ENCODE measurements around the gene KIFC3.
A peak's percentile ranks its signal among the peaks of the same experiment; 100 is the strongest.

Gene KIFC3

DNA sequence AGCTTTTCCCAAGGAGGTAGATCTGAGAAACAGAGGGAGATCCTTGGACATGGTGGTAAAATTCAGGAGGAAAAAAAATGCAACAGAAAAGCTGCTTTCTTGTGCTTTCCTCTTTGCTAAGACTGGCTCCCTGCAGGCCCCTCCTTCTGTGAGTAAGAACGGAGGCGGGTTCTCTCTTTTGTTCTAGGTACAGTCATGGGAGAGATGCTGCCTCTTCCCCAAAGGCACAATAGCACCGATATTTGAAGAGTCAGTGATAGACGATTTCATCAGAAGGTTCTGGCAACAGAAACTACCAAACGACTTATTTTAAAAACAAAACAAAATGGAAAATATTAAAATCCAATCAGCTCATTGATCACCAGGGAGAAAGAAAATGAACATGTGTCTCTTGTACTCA lies 32.6 kb upstream of the KIFC3 start:
- in situ Hi-C loops (cut with HindIII; ENCODE audit: low pct_ligation_motif_present, low sequenced_read_pairs) = no loop called here
- peak; percentile 52 for DNase-seq
- Histone ChIP-seq H3K36me3 (replicated peaks) (no peaks in the 10 kb centered on the region), H3K4me3 (ENCODE audit: low read depth, low read length) (no peak overlapping the region), H3K27me3 (replicated peaks) (no peaks in the 10 kb centered on the region), H3K27ac (peak overlapping the region; percentile 35)
- TF ChIP-seq, protein P1, sequence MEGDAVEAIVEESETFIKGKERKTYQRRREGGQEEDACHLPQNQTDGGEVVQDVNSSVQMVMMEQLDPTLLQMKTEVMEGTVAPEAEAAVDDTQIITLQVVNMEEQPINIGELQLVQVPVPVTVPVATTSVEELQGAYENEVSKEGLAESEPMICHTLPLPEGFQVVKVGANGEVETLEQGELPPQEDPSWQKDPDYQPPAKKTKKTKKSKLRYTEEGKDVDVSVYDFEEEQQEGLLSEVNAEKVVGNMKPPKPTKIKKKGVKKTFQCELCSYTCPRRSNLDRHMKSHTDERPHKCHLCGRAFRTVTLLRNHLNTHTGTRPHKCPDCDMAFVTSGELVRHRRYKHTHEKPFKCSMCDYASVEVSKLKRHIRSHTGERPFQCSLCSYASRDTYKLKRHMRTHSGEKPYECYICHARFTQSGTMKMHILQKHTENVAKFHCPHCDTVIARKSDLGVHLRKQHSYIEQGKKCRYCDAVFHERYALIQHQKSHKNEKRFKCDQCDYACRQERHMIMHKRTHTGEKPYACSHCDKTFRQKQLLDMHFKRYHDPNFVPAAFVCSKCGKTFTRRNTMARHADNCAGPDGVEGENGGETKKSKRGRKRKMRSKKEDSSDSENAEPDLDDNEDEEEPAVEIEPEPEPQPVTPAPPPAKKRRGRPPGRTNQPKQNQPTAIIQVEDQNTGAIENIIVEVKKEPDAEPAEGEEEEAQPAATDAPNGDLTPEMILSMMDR (IDR thresholded peaks at IDR 0.05; ENCODE audit: low read depth, low read length, missing control alignments) = no peak

DNA sequence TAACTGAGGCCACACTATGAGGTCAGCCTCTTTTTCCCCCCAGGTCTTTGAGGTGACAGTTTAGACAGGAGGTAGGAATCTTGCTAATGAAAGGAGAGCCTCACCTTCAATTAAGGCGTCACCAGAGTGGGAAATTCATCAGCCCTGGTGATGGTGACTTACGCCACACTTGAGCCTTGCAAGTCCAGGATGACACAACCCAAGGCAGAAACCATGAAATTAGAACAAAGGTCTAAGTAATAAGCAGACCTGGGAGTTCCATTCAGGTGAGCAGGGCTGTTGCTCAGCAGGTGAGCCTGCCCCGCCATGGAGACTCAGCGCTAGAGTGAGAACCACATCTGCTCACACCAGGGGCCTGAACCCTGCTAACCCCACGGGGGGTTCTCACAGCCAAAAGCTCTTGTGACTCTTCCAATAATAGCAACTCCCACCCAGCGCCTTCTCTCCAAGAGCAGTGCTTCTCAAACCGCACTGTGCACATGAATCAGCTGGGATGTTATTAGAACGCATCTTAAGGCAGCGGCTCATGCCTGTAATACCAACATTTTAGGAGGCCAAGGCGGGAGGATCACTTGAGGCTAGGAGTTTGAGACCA lies 28.7 kb upstream of the KIFC3 start:
- in situ Hi-C loops (cut with HindIII; ENCODE audit: low pct_ligation_motif_present, low sequenced_read_pairs) = no loop called here
- no peak overlapping the region for H3K4me3 ChIP-seq (ENCODE audit: low read depth, low read length)
- no peaks in the 10 kb centered on the region for H3K36me3 ChIP-seq (replicated peaks)
- peak; percentile 54 for DNase-seq
- TF ChIP-seq, protein P1 (IDR thresholded peaks at IDR 0.05; ENCODE audit: low read depth, low read length, missing control alignments) = no peak
- no peak overlapping the region for H3K27ac ChIP-seq
- H3K27me3 ChIP-seq (replicated peaks) = no peaks in the 10 kb centered on the region

DNA sequence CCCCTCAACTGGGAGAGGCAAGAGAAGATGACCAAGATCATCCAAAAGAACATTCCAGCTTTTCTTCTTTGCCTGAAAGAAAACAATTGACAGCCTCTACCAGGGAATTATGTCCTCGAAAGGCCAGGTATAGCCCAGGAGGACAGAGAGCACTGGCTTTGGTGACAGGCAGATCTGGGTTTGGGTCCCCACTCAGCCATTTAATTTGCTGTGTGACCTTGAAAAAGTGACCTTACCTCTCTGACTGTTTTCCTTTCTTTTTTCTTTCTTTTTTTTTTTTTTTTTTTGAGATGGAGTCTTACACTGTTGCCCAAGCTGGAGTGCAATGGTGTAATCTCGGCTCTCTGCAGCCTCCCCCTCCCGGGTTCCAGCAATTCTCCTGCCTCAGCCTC lies 27.7 kb upstream of the KIFC3 start:
- TF ChIP-seq, protein P1 (IDR thresholded peaks at IDR 0.05; ENCODE audit: low read depth, low read length, missing control alignments) = no peak
- Histone ChIP-seq H3K27ac (no peak overlapping the region), H3K4me3 (ENCODE audit: low read depth, low read length) (no peak overlapping the region)

DNA sequence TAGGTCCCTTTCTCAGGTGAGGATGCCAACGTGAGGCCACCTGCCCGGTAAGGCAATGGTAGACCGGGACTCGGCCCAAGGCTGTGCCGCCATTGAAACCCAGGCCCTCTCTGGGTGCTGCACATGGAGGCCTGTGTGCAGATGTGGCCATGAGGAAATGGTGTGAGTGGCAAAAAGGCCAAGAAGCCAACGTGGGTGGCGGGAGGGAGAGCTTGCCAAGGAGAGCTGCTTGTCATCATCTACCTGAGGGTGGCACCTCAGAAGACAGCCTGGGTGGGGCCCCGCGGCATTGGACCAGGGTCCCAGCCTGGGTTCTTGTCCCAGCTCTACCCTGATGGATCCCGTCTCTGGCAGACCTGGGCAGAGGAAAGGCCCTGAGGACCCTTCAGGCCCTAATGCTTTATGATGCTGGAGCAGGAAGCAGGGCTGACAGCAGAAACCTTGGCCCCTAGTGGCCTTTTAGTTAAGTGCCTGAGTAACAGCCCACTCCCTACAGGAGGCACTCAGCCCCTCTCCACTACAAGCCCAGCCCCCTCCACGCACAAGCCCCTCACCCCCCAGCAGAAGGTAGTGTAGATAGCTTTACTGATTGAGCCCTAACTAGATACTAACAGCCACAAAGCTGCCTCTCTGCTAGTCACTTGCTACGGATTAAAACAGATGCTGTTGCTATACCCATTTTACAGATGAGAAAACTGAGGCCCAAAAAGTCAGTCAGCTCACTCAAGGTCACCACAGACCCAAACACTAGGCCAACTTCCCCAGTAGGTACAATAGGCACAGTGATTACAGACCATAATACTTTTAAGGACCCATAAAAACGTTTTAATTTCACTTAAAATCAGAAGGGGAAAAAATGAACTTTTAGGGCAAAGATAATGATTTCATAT lies 26.2 kb upstream of the KIFC3 start:
- TF ChIP-seq, protein P1 (IDR thresholded peaks at IDR 0.05; ENCODE audit: low read depth, low read length, missing control alignments) = peak; percentile 38
- in situ Hi-C loops (cut with HindIII; ENCODE audit: low pct_ligation_motif_present, low sequenced_read_pairs) = no loop called here
- no peaks in the 10 kb centered on the region for H3K27me3 ChIP-seq (replicated peaks)

More for the DNA sequence above, 27.7 kb upstream of the KIFC3 start:
- DNase-seq = no peak
- in situ Hi-C loops (cut with HindIII; ENCODE audit: low pct_ligation_motif_present, low sequenced_read_pairs) = no loop called here
- Histone ChIP-seq H3K36me3 (replicated peaks) (no peaks in the 10 kb centered on the region), H3K27me3 (replicated peaks) (no peaks in the 10 kb centered on the region)

DNA sequence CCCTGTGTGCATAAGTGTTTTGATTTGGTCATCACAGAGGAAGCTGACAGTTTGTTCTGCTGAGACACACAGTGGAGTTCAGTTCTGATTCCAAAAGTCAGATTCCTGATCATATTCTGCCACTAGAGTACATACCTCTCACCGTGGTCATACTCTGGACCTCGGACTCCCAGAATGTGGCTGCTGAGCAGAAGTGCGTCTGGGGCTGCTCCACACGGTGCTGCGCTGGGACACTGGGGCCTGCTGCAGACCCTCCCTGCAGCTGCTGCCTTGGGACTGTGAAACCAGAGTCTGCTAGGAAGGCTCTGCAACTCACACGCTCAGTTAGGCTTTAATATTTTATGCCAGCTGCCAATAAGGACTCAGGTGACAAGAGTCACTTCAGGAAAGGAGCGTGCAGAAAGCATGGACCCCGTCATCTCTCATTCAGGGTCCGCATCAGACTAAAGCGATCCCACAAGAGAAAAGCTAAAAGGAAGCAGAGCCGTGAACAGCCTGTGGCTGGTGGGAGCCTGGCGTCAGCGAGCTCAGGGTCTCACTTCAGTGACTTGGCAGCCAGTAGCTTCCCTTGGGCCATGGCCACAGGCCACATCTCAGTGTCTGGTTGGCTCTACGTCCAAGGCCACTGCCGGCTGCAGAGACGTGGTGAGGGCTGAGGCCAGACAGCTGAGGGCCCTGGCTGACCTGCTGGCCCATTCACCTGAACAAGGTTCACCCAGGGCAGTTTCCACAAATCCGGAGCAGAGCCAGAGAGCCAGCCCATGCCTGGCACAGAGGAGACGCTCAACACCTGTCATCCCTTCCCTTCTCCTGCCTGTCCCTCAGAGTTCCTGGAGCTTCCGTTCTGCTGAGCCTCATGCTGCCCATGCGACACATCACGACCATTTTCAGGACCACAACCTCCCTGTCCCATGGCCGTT lies 24.7 kb upstream of the KIFC3 start:
- DNase-seq = no peak
- no peak overlapping the region for H3K27ac ChIP-seq
- no peaks in the 10 kb centered on the region for H3K36me3 ChIP-seq (replicated peaks)
- no peaks in the 10 kb centered on the region for H3K27me3 ChIP-seq (replicated peaks)
- TF ChIP-seq, protein P1 (IDR thresholded peaks at IDR 0.05; ENCODE audit: low read depth, low read length, missing control alignments) = no peak
- no peak overlapping the region for H3K4me3 ChIP-seq (ENCODE audit: low read depth, low read length)
- in situ Hi-C loops (cut with HindIII; ENCODE audit: low pct_ligation_motif_present, low sequenced_read_pairs) = no loop called here

More for the DNA sequence above, 26.2 kb upstream of the KIFC3 start:
- Histone ChIP-seq H3K36me3 (replicated peaks) (no peaks in the 10 kb centered on the region), H3K4me3 (ENCODE audit: low read depth, low read length) (no peak overlapping the region), H3K27ac (no peak overlapping the region)
- no peak for DNase-seq

Data from brain microvascular endothelial cell (primary cell).